ENCODE data around the gene ZNF784. TPM values are rescaled to one million over a fixed set of nuclear protein-coding genes. Genes with fewer than 3 reads are reported as not detected.
A peak's percentile ranks its signal among the peaks of the same experiment; 100 is the strongest.
"Not testable (repeated sequence)": the region's sequence is repeated elsewhere in the genome, so short reads cannot be mapped to it uniquely, and the experiment has no call there.

Gene ZNF784
- total RNA-seq, 1 experiment from 2014 or later = 3.6 TPM

DNA sequence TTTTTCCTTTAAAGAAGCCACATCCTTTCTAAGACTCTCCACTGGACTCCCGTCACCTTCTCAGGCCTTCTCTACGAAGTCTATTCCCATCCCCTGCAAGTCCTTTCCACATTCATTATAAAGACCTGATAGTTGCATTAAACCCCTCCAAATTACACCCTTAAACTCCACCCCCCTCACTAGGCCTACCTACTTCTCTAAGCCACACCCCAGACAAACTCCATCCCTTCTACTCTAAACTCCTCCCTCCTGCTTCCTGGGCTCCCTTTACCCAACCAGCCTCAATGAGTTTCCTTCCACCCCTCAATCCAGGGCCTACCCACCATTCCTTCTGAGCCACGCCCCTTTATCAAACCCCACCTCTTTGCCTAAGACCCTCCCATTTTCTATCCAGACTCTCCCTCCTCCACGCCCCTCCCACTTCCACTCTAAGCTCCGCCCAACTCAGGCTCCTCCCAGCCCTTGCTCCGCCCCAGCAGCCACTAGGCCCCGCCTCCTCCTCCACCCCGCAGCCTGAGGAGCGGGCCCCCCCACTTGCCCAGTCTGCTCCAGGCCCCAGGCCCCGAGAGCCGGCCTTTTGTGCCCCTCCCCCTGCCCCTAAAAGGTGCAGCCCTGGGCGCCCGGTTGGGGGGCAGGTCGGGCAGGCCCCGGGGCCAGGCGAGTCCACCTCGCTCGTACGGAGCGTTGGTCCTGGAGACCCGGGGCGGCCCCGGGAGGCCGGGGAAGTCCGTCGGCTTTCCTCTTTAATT is 25.5 kb downstream of the ZNF784 start:
- peak; percentile 99 for DNase-seq (ENCODE audit: low read depth)
- in situ Hi-C loops (cut with HindIII; ENCODE audit: low pct_unique_long_range_greater_than_20kb, low sequenced_read_pairs) = no loop called here

DNA sequence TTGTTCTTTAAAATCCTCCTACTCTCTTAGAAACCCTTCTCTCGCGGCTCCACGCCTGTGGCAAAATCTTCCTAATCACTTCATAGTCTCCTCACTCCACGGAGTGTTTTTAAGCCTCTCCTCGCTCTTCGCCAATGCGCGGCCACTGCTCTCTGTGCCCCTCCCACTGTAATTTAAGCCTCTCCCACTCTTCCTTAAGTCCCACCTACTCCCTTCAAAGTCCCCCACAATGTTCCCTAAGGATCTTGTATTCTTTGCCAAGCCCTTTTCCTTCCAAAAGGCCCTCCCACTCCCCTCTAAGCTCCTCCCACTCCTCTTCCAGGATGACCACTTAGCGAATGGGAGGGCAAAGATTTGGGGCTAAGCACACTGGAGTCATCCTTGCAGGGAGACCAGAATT is 26.3 kb downstream of the ZNF784 start:
- in situ Hi-C loops (cut with HindIII; ENCODE audit: low pct_unique_long_range_greater_than_20kb, low sequenced_read_pairs) = no loop called here
- DNase-seq (ENCODE audit: low read depth) = no peak

GRCh38 chr19:55597501-55597921 is 26.9 kb downstream of the ZNF784 start:
- no peak for DNase-seq (ENCODE audit: low read depth)
- in situ Hi-C loops (cut with HindIII; ENCODE audit: low pct_unique_long_range_greater_than_20kb, low sequenced_read_pairs) = no loop called here

- no peak for DNase-seq (ENCODE audit: low read depth)
- in situ Hi-C loops (cut with HindIII; ENCODE audit: low pct_unique_long_range_greater_than_20kb, low sequenced_read_pairs) = no loop called here
These were observed 28.1 kb downstream of the ZNF784 start for GRCh38 chr19:55596304-55596703.

DNA sequence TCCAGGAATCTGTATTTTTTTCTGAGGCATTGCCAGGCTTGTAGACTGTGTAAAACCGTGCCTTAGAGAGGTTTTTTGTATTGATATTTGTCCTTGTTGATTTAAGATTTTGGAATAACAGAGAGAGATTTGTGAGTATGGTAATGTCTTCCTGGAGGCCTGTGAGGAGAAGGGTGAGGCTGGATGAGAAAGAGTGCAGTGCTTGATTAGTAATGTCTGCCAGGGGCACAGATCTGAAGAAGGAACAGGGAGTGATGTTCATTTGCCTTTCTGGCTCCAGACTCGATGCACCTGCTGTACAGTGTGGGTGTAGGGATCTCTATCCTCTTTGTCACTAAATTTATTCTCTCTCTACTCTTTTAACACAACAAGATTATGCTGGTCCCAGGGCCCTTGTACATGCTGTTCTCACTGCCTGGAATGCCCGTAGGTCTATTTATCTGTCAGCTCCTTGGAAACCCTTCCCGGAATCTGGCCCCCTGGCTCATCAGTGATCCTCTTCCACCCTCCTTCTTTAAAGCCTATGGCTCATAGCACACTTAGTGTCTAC is 29.3 kb downstream of the ZNF784 start:
- DNase-seq (ENCODE audit: low read depth) = no peak
- in situ Hi-C loops (cut with HindIII; ENCODE audit: low pct_unique_long_range_greater_than_20kb, low sequenced_read_pairs) = no loop called here

DNA sequence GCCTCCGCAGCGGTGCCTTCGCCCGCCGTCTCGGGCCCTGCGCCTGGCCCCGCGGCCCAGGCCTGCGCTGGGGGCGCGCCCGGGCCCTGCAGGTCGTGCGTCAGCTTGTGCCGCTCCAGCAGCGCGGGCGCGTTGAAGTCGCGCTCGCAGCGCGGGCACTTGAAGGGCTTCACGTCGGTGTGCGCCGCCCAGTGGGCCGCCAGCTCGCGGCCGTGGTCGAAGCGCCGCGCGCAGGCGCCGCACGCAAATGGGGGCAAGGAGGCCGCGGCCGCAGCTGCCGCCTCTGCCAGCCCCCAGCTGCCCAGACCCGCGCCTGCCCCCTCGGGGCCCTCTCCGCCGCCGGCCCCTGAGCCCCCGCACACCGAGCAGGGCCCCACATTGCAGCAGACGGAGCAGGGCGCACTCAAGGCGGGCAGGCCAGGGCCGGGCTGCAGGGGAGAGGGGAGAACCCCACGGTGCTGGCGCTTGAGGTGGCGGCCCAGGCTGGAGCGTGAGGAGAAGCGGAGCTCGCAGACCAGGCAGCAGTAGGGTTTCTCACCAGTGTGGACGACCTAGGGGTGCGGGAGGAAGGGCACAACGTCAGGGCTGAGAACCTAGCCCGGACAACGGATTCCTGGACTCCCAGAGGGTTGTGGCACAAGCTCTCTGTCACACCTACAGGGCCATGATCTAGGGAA is 31.1 kb downstream of the ZNF784 start:
- in situ Hi-C loops (cut with HindIII; ENCODE audit: low pct_unique_long_range_greater_than_20kb, low sequenced_read_pairs) = no loop called here
- DNase-seq (ENCODE audit: low read depth) = no peak

GRCh38 chr19:55592391-55593090 is 31.8 kb downstream of the ZNF784 start:
- in situ Hi-C loops (cut with HindIII; ENCODE audit: low pct_unique_long_range_greater_than_20kb, low sequenced_read_pairs) = no loop called here
- no peak for DNase-seq (ENCODE audit: low read depth)

- in situ Hi-C loops (cut with HindIII; ENCODE audit: low pct_unique_long_range_greater_than_20kb, low sequenced_read_pairs) = no loop called here
- no peak for DNase-seq (ENCODE audit: low read depth)
These were observed 32.8 kb downstream of the ZNF784 start for GRCh38 chr19:55591555-55591954.

DNA sequence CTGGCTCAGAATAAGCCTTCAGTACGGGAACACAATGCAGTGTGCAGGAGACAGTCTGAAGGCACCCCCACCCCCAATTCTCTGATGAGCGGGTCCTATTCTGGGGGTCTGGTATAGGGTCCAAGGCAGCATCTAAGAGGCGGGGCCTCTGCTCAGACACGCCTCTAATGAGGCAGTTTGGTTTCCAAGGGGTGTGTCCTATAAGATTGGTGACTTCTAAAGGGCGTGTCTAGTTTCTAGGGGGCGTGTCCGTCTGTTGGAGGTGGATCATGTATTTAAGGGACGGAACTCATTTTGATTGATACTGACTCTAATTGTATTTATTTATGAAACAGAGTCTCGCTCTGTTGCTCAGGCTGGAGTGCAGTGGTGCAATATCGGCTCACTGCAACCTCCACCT is 33.7 kb downstream of the ZNF784 start:
- peak; percentile 46 for DNase-seq (ENCODE audit: low read depth)
- in situ Hi-C loops (cut with HindIII; ENCODE audit: low pct_unique_long_range_greater_than_20kb, low sequenced_read_pairs) = no loop called here

GRCh38 chr19:55590109-55590508 is 34.3 kb downstream of the ZNF784 start:
- no peak for DNase-seq (ENCODE audit: low read depth)
- in situ Hi-C loops (cut with HindIII; ENCODE audit: low pct_unique_long_range_greater_than_20kb, low sequenced_read_pairs) = no loop called here

- in situ Hi-C loops (cut with HindIII; ENCODE audit: low pct_unique_long_range_greater_than_20kb, low sequenced_read_pairs) = no loop called here
- no peak for DNase-seq (ENCODE audit: low read depth)
These were observed 35.6 kb downstream of the ZNF784 start for GRCh38 chr19:55588738-55589137.

DNA sequence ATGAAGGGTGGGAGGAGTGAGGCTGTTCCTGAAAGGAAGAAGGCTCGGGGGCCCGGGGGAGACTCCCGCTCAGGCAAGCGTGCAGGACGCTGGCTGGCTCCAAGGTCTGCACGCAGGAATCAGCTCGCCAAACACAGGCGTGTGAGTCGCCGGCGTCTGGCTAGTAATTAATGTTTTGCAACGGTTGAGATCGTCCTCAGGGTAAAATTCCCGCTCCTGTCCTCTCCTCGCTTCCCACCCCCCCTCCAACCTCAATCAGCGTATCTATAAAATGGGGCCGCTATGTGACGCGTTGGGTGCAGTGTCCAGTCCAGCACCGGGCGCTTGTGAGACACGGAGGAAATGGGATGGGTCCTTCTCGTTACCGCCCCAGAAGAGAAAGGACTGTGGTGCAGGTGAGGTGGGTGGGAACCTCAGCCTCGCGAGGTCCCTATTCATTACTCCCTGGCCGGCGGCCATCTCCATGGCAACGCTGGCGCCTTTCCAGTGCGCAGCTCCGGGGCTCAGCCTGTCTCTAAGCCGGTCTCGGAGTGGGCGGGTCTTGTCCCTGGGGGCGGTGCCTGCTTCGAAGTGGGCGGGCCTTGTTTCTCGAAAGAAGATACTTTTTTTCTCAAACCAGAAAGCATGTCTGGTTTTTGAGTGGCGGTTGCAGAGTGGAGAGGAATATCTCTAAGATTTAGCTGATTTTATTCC is 37.2 kb downstream of the ZNF784 start:
- in situ Hi-C loops (cut with HindIII; ENCODE audit: low pct_unique_long_range_greater_than_20kb, low sequenced_read_pairs) = no loop called here
- peak; percentile 99 for DNase-seq (ENCODE audit: low read depth)

DNA sequence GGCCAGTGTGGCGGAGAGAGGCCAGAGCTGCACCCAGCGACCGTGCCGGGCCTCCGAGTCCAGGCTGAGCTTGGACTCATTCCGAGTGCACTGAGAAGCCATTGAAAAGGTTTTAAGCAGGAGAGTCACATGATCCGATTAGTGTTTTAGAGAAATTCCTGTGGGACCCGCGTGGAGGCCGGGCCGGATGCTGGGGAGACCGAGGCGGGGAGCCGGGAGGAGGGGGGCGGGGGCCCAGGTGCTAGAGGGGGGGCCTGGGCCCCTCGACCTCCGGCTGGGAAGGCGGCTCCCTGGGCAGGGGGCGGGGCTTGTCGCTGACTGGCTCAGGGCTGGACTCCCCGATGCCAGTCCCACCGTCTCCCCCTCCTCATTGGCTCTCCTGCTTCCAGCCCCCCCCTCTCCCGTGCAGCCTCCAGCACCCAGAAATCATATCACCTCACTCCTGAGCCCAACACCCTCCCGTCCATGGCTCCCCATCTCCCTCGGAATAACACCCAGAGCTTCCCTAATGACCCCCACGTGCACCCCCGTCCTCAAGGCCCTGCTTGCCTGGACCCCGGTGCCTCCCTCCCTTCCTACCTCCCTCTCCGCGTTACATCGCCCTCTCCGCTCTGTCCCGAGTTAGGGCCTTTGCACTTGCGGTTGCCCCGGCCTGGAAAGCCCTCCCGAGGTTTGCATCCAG is 38.6 kb downstream of the ZNF784 start:
- peak; percentile 75 for DNase-seq (ENCODE audit: low read depth)
- in situ Hi-C loops (cut with HindIII; ENCODE audit: low pct_unique_long_range_greater_than_20kb, low sequenced_read_pairs) = no loop called here

DNA sequence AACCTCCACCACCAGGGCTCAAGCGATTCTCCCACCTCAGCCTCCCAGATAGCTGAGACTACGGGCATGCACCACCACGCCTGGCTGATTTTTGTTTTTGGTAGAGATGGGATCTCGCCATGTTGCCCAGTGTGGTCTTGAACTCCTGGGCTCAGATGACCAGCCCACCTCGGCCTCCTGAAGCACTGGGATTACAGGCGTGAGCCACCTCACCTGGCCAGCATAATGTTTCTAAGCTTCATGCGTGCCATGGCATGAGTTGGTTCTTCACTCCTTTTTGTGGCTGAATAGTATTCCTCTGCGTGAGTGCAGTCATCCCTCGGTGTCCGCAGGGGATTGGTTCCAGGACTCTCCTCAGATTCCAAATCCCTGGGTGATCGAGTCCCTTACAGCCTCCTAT is 39.5 kb downstream of the ZNF784 start:
- in situ Hi-C loops (cut with HindIII; ENCODE audit: low pct_unique_long_range_greater_than_20kb, low sequenced_read_pairs) = no loop called here
- DNase-seq (ENCODE audit: low read depth) = no peak

DNA sequence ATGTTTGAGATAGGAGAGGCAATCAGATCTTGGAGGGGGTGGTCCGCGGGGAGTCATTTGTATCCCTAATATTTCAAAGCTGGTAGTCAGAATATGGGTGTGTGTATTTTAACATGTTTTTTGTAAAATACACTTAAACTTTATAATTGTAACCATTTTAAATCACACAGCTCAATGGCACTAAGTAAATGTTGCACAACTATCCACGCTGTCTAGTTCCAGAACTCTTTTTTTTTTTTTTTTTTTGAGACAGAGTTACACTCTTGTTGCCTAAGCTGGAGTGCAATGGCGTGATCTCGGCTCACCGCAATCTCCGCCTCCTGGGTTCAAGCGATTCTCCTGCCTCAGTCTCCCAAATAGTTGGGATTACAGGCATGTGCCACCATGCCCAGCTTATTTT is 40.5 kb downstream of the ZNF784 start:
- DNase-seq (ENCODE audit: low read depth) = not testable (repeated sequence)

DNA sequence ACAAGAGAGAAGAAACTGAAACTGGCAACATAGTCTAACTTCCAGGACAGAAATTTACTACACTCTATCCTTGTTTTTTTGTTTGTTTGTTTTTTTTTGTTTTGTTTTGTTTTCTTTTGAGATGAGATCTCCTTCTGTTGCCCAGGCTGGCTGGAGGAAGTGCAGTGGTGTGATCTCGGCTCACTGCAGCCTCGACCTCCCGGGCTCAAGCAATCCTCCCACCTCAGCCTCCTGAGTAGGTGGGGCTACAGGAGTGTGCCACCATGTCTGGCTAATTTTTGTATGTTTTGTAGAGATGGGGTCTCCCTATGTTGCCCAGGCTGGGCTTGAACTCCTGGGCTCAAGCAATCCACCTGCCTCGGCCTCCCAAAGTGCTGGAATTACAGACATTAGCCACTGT is 42.1 kb downstream of the ZNF784 start:
- DNase-seq (ENCODE audit: low read depth); in situ Hi-C loops (cut with HindIII; ENCODE audit: low pct_unique_long_range_greater_than_20kb, low sequenced_read_pairs): not testable (repeated sequence)

More for the DNA sequence above, 40.5 kb downstream of the ZNF784 start:
- in situ Hi-C loops (cut with HindIII; ENCODE audit: low pct_unique_long_range_greater_than_20kb, low sequenced_read_pairs) = not testable (repeated sequence)

- peak; percentile 90 for DNase-seq (ENCODE audit: low read depth)
- in situ Hi-C loops (cut with HindIII; ENCODE audit: low pct_unique_long_range_greater_than_20kb, low sequenced_read_pairs) = no loop called here
These were observed 42.5 kb downstream of the ZNF784 start for GRCh38 chr19:55581823-55582223.

All from Caki2 (cell line).